NCI-H345 treated with DMSO at 0.1 percent for 48 hours (cell line): Measurements from ENCODE around the gene SPINK4.
A peak's percentile ranks its signal among the peaks of the same experiment; 100 is the strongest.

Experiments used
- DNase-seq: peaks from one replicate; lab custom pipeline; 2025; ENCODE audit not compliant: unreplicated experiment; lab: John Stamatoyannopoulos, UW

Gene SPINK4

DNA sequence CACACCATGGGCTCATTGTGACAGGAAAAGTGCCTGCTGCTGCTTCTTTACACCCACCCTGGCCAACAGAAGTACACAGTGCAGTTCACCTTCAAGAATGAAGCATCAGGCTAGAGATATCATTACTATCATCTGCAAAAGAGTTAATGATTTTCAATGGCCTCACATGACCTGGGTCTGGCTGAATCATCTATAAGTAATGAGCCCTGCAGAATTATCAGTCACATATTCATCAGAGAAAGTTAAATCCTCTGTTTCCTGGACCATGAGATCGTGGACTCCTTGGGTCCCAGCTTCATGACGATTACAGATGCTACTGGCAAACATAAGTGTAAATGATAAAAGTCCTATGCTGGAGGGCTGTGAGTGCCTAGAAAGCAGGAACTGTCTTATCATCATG, 16.3 kb downstream of the SPINK4 start:
- DNase-seq = no peak

DNA sequence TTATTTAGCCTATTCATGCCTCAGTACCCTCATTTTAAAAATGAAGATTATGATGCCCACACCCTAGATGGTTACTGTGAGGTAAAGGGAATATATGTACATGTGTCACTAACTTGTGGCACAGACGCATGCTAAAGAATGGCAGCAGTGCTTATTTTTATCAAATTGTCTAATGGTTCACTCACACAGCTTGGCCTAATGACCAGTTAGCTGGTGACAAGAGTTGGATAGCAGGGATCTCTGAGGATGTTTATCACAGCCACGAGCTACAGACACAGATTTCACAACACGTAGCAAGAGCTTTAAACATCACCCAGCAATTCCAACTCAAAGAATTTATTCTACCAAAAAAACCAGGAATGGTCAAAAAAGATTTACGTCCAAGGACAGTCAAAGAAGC, 17.3 kb downstream of the SPINK4 start:
- DNase-seq = no peak

DNA sequence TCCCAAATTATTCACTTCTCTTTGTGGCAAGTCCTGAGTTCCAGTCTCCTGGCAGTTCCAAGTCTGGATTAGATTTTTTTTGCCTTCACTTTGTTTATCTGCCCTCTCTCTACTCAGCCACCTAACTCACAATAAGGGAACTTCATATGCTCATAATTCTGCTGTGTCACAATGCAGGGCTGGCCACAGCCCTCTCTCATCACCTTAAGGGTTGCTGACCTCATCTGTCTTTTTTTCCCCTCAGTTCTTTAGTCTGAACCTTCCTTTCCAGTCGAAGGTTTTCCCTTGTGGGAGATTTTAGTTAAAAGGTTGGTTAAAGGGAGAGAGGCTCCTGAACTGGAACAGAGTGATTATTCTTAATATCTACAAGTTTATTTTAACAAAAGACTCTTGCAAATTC, 20.4 kb downstream of the SPINK4 start:
- no peak for DNase-seq

DNA sequence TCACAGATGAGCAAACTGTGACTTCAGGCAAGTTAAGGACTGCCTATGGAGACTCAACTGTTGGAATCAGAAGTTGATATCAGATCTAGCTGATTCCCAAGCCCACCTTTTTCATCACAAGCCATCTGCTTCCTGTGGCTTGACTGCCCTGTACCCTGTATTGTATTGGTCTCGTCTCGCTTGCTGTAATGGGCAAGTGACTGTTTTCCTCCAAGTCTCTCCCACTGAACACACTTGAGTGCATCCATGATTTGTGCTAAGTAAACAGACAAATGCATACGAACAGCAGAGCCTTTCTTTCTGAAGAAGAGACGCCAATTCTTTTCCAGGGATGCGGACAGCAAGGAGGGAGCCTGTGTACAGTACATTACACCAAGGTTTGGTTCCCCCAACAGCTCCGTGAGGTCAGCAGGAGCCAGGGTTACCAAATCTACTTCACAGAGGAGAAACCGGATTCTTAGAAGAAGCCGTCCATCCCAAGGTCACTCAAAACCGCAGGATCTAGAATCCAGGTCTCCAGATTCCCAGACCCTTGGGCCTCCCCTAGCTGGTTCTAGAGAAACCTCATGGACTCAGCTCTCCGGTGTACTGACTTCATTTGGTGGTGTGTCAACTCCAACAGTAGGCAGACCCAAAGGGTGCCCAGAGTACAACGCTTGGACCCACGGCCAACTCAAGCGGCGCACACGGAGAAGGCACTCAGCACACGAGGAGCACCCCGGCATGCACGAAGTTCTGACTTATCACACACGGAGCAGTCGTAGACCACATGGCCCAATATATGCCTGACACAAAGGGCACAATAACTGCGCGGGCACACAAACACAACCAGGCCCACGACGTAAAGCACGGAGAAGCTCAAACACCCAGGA, 23.4 kb downstream of the SPINK4 start:
- peak; percentile 2 for DNase-seq

DNA sequence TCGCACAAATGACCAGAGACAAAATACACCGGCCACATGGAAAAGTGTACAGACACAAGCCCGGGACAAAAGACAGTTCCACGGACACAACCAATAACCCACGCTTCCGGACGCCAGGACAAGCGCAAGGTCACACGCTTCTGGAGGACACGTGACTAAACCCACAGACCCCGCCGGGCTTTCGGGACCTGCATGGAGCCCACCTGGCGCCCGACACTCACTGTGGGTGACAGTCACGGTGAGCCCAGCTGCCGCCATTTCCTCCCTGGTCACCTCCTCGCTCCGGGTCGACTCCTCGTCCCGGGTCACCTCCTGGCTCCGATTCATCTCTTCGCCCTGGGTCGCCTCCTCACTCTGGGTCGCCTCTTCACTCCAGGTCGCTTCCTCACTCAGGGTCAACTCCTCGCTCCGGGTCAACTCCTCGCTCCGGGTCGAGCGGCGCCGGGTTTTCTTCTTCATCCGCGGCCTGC, 24.1 kb downstream of the SPINK4 start:
- no peak for DNase-seq

DNA sequence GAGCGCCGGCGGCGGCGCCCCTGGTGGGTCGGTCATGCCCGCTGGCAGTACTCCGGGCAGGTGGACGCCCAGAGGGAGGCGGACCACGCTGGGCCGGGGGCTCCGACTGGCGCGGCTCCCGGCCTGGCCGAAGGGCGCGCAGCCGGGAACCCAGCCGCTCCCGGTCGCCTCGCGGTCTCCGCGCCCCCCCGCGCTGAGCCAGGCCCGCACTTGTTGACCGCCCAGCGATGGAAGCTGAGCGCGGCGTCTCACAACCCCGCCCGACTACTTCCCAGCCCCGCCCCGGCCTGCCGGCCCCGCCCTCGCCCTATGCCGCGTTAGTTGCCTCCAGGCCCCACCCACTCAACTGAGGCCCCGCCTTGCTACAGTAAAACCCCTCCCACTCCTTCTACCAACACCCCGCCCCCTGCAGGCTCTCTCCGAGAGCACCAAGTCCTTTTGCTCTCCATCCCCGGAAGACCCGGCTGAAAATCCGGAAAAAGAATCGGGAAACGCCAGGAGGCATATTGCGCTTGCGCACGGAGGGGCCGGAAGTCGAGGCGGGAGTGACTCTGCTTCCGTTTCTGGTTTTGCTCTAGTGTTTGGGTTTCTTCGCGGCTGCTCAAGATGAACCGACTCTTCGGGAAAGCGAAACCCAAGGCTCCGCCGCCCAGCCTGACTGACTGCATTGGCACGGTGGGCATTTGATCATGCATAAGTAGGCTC, 24.7 kb downstream of the SPINK4 start, which contains the start of the genes BAG1 and CHMP5:
Gene BAG1, minus strand, starts transcription at position 236 of the 705 bp plus-strand sequence.
Gene CHMP5, plus strand, starts transcription at position 577 of the 705 bp plus-strand sequence. Its CDS starts 30 bp downstream, at position 607.
- peak; percentile 98 for DNase-seq

DNA sequence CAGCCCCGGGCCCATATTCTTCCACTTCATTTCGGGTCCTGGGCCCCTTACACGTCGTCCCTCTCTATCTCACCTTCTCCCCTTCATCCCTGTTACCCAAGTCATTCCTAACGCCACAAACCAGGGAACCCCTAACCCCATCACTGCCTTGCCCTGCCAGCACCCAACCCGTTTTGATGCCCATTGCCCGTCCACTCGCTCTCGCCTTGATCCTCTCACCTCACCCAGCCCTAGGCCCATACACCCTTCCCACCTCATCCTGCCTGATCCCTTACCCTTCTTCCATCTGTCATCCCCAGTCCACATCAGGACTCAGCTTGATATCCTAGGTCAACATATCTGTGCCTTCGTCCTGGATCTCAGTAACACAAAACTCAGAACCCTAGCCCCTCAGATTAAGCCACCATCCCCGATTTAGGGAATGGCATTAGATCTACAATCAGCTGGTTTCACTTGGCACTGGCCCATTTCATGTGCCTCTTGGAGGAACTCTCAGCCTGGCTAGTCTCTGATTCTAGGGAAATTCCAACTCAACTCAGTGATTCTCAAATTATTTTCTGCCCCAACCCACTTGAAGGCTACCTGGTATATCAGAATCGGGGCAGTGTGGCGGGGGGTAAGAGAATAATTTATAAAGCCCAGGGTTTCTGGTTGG, 25.4 kb downstream of the SPINK4 start:
- no peak for DNase-seq

DNA sequence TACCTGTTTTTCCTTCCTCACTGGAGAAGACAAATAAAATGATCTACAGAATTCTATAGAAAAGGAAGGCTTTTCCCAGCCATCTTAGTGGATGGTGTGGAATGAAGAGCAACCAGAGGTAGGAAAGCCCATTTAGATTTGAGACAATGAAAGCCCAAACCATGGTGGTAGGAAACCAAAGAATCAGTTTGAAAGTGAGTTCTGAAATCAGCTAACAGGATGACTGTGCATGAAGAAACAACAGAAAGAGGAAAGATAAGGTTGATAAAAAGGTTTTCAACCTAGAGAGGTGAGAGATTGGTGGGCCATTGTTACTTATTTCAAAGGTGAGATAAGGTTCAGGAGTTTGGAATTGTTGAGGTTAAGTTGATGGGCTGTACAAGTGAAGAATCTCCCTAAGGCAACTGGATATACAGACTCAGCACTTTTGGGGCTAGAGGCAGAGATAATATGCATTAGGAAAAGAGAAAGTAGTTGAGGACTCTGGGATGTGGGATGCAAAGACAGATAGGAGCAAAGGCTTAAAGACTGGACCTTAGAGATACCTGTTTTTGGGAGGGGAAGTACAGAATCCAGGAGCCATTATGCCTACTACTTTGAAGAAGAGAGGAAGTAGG, 27.3 kb downstream of the SPINK4 start:
- no peak for DNase-seq

DNA sequence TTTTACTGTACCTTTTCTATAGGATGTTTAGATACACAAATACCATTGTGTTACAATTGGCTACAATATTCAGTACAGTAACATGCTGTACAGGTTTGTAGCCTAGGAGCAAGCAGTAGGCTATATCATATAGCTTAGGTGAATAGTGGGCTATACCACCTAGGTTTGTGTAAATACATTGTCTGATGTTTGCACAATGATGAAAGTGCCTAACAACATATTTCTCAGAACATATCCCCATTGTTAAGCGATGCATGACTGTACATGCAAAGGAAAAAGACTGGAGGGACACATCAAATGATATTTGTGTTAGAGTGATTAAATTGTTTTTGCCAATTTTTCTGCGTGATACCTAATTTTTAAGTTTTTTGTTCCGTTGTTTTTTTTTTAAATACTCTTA, 30.2 kb downstream of the SPINK4 start:
- no peak for DNase-seq

DNA sequence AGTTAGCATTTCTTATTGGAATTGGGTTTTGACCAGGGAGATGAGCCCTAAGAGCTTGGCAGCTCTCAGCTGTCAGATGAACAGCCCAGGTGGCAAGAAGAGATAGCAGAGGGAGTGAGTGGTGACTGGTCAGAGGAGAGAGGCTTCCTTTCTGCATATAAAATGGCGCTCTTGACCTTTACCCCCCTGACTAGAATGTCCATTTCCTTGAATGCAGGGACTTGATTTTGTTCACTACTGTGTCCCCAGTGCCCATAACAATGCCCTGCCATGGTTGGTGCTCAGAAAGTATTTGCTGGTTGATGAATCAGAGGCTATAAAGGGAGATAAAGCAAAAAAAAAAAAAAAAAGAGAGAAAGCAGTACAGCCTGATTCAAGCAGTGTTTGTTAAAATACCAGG, 32.1 kb downstream of the SPINK4 start:
- no peak for DNase-seq

DNA sequence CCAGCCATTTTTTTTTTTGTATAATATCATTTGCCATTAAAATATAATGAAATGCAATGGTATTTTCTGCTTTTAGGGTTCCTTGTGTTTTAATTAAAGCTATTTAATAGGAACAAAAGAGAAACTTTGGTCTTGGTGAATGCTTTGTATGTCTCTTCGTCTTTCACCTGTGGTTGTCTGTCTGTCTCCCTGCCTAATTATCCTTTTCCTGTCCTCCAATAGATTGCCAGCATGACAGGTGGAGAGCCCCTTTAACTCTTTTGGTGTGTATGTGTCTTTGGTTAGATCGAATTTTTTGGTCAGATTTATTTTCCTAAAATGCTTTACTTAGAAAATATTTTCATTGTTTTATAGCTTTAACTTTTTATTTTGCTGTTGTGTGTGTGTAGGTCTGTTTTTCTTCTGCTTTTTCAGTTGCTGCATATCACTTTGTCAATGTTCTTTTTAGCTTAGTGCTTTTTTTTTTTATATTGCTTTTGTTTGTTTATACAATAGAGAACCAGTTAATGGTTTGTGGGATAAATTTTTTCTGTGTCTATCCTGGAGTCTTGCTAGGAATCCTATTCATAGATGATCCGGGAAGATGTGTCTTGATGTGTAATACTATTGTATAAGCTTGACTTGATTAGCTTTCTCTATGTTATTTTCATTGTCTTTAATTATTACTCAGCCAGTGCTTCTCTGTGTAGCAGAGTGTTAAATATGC, 33.5 kb downstream of the SPINK4 start:
- no peak for DNase-seq

DNA sequence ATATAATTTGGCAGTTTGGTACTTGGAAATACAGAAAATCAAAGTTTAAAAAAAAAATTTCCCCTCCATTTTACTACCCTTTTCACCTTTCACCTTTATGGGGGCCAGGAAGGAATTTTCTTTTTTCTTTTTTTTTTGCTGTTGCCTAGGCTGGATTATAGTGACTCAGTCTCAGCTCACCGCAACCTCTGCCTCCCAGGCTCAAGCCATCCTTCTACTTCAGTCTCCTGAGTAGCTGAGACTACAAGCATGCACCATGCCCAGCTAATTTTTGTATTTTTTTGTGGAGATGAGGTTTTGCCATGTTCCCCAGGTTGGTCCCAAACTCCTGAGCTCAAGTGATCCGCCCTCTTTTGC, 34.0 kb downstream of the SPINK4 start:
- DNase-seq = no peak

DNA sequence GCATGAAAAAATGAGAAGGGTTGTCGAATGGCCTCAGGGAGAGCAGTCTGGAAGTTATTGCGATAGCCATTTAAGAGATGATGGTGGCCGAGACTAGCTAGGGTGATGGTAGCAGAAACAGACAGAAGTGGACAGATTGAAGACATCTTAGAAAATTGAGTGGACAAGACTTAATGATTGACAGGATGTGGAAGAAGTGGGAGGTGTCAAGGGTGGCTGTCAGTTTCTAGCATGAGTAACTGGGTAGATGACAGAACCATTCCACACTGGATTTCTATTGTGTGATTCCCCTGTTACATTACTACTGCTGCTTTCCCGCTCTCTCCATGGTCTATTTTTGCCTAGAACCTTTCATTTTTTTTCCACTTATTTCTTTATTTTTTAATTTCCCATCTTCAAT, 37.5 kb downstream of the SPINK4 start:
- DNase-seq = no peak

DNA sequence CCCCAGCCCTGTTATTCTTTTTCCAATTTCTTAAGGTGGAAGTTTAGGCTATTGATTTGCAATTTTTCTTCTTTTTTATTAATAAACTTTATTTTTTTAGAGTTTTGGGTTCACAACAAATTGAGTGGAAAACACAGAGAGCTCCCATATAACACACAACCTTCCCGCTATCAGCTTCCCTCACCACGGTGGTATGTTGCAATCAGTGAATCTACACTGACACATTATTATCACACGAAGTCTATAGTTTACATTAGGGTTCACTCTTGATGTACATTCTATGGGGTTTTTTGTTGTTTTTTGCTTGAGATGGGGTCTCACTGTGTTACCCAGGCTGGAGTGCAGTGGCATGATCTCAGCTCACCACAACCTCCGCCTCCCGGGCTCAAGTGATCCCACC, 45.5 kb downstream of the SPINK4 start:
- no peak for DNase-seq

DNA sequence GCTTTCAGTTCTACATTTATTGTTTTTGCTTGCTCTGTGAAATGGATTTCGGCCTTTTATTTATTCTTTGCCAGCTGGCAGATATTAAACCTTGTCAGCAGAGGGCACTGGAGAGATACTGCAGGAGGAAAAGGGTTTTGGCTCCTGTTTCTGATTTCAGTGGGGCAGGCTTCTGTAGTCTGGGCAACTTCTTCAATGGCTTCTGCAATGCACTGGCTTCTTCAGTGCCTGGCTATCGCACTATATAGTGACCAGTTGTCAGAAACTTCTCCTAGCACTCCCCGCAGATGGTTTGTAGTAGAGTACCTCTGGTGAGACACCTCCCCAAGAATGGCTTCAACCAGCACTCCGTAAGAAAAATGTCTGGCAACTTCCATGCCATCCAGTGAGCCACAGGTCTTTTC, 47.1 kb downstream of the SPINK4 start:
- peak; percentile 15 for DNase-seq

DNA sequence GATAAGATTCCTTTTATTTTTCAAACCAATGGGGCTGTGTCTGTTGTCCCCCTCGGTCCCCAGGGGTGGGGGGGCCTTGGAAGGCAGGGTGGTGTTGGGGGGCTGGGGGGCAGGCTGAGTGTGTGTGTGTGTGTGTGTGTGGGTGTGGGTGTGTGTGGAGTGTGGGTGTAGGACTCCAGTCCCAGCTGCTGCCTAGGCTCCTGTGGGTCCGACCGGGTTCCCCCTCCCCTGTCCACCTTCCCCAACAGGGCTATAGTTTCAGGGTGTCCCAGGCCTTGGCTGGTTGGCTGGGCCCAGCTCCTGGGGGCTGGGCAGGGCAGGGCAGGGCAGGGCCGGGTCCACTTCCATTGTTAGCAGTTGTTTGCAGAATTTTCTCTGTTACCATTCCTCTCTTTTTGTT, 48.3 kb downstream of the SPINK4 start:
- no peak for DNase-seq

DNA sequence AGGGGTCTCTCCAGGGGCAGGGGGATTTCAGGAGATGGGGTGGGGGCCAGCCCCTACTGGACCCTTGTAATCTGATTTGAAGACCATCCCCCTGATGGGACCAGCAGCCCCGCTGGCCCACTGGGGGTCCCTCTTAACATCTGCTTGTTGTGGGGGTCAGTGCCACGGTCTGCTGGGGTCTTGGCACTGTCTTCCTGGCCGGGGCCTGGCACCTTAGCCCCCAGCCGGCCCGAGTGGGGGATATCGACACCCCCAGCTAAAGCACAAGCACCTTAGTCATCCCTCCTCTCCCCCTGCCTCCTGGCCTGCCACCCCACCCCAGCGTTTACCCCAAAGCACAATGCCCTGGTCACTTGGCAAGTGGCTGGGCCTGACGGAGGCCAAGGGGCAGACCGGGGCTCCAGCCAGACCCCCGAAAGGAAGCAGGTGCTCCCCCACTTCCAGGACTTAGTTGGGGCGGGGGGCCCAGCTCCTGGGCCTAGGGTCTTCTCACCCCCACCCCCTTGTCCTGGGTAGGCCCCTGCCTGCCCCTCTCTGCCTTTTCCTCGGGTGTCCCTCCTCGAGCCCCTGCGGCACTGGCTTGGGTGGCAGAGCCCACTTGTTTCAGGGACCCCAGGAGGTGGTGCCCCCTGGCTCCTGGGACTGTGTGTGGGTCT, 49.0 kb downstream of the SPINK4 start:
- no peak for DNase-seq

DNA sequence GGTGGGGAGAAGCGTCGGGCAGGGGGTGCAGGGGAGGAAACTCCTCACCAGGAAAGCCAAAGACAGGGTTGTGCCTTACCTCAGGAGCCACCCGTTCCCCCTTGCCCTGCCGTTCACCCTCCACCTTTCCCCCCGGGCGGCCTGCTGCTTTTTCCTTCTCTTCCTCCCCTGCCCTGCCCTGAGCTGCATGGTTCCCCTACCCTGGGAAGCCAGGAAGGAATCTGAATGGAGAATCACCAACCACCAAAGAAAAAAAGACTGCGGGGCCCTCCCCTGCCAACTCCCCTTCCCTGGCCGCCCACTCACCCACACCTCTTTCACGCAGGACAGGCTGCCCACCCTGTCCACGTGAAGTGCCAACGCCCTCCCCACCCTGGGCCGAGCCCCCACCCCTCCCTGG, 49.5 kb downstream of the SPINK4 start:
- no peak for DNase-seq

DNA sequence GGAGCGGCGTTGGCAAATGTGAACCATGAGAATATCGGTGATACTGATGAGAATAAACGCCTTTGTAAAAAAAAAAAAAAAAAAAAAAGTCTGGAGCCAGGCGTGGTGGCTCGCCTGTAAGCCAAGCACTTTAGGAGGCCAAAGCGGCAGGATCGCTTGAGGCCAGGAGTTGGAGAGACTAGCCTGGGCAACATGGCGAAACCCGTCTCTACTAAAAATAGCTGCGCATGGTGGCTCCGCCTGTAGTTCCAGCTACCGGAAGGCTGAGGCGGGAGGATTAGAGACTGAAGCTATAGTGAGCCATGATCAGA, 49.9 kb downstream of the SPINK4 start:
- no peak for DNase-seq

DNA sequence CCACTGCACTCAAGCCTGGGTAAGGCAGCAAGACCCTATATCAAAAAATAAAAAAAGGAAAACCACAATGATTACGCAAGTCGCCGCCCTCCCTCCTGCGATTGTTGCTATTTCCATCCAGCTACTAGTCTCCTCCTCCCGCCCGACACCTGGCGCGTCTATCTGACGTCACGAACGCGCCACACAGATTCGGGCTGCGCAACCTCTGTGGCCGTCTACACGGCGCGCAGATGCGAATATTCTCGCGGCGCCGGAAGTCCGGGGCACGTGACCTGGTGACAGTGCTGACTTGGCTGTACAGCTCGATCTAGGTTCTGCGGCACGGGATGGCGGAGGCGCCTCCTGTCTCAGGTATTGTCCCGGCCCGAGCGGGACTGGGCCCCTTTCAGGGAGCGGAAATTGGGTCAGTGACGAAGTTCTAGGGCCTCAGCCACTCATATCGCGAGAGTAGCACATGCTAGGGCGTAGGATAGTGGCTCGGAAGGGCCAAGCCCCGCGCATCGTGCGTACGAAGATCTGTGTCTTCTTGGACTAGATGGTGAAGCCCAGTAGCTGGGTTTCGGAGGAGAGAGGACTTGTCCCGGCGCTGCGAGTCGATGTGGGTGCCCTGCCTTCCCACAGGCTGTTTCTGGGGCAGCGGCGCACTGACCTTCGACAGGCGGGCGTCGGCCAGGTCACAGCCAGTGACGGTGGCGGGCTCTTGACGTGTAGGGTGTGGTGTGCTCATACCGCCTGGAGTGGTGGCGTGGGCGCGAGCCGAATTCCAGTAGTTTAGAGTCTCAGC, 50.5 kb downstream of the SPINK4 start, which contains the start of gene NFX1:
Gene NFX1, plus strand, starts transcription at position 270 of the 784 bp plus-strand sequence. Its CDS starts 57 bp downstream, at position 327.
- peak; percentile 91 for DNase-seq
